ENCODE results near the gene LTBP2.
"Not testable (repeated sequence)": the region's sequence is repeated elsewhere in the genome, so short reads cannot be mapped to it uniquely, and the experiment has no call there.

LTBP2 gene

GRCh38 chr14:74474376-74474775 is 137.7 kb downstream of the LTBP2 start:
- DNase-seq, result no peak

- DNase-seq, result no peak
These were observed 139.4 kb downstream of the LTBP2 start for GRCh38 chr14:74472601-74473000.

- no peak for DNase-seq
These were observed 142.2 kb downstream of the LTBP2 start for GRCh38 chr14:74469548-74470518.

GRCh38 chr14:74468513-74468912 is 143.5 kb downstream of the LTBP2 start:
- DNase-seq, result no peak

GRCh38 chr14:74465335-74465734 is 146.7 kb downstream of the LTBP2 start:
- no peak for DNase-seq

GRCh38 chr14:74464785-74465184 is 147.3 kb downstream of the LTBP2 start:
- DNase-seq, result no peak

GRCh38 chr14:74463697-74464096 is 148.3 kb downstream of the LTBP2 start:
- DNase-seq, result no peak

GRCh38 chr14:74462993-74463392 is 149.0 kb downstream of the LTBP2 start:
- DNase-seq, result no peak

GRCh38 chr14:74459976-74460375 is 152.1 kb downstream of the LTBP2 start:
- DNase-seq, result no peak

- DNase-seq, result no peak
These were observed 152.6 kb downstream of the LTBP2 start for GRCh38 chr14:74459289-74459946.

GRCh38 chr14:74457565-74457895 is 154.5 kb downstream of the LTBP2 start:
- DNase-seq, result no peak

GRCh38 chr14:74456684-74457564 is 155.1 kb downstream of the LTBP2 start:
- no peak for DNase-seq

GRCh38 chr14:74454397-74454796 is 157.6 kb downstream of the LTBP2 start:
- DNase-seq, result not testable (repeated sequence)

Data from central memory CD4-positive, alpha-beta T cell (primary cell).